Measurements from ENCODE around the gene RNF208.
A peak's percentile ranks its signal among the peaks of the same experiment; 100 is the strongest.
"Not testable (repeated sequence)": the region's sequence is repeated elsewhere in the genome, so short reads cannot be mapped to it uniquely, and the experiment has no call there.

DNA sequence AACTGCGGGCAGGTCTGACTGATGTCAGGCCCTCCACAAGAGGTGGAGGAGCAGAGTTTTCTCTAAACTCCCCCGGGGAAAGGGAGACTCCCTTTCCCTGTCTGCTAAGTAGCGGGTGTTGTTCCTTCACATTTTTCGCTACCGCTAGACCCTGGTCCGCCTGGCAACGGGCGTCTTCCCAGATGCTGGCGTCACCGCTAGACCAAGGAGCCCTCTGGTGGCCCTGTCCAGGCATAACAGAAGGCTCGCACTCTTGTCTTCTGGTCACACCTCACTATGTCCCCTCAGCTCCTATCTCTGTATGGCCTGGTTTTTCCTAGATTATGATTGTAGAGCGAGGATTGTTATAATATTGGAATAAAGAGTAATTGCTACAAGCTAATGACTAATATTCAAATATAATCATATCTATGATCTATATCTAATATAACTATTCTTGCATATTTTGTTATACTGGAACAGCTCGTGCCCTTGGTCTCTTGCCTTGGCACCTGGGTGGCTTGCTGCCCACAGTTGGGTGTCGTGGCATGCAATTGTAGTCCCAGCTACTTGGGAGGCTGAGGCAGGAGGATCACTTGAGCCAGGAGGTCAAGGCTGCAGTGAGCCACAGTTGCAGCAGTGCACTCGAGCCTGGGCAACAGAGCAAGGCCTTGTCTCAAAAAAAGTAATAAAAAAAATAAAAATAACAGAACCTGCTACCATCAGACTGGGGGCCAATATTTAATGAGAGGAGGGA, 40.3 kb upstream of the RNF208 start:
- TF ChIP-seq POLR2A (IDR thresholded peaks at IDR 0.05) = not testable (repeated sequence)
- TF ChIP-seq, protein P1, sequence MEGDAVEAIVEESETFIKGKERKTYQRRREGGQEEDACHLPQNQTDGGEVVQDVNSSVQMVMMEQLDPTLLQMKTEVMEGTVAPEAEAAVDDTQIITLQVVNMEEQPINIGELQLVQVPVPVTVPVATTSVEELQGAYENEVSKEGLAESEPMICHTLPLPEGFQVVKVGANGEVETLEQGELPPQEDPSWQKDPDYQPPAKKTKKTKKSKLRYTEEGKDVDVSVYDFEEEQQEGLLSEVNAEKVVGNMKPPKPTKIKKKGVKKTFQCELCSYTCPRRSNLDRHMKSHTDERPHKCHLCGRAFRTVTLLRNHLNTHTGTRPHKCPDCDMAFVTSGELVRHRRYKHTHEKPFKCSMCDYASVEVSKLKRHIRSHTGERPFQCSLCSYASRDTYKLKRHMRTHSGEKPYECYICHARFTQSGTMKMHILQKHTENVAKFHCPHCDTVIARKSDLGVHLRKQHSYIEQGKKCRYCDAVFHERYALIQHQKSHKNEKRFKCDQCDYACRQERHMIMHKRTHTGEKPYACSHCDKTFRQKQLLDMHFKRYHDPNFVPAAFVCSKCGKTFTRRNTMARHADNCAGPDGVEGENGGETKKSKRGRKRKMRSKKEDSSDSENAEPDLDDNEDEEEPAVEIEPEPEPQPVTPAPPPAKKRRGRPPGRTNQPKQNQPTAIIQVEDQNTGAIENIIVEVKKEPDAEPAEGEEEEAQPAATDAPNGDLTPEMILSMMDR (IDR thresholded peaks at IDR 0.05) = peak; percentile 23 to 62 (median 52)

Data from adrenal gland (tissue), 5 donors.